ENCODE results near the gene TLL2.

The TLL2 gene

DNA sequence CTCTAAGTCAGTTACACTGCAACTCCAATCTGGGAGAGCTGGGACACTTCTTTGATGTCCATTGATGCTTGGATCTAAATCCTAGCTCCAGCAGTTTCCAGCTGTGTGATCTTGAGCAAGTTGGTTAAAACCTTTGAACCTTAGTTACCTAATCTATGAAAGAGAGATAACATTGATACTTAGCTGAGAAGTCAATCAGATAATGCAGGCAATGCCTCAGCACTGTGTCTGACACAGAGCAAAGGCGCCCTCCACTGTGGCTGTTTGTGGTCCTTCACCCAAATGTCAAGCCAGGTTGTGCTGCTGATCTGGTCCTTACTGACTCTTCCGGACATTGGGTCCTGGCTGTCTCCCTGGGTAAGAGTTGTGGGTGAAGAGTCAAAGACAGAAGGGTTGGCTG lies 189.3 kb downstream of the TLL2 start:
- DNase-seq (ENCODE audit: low read depth in 2 of 2) = no peak

DNA sequence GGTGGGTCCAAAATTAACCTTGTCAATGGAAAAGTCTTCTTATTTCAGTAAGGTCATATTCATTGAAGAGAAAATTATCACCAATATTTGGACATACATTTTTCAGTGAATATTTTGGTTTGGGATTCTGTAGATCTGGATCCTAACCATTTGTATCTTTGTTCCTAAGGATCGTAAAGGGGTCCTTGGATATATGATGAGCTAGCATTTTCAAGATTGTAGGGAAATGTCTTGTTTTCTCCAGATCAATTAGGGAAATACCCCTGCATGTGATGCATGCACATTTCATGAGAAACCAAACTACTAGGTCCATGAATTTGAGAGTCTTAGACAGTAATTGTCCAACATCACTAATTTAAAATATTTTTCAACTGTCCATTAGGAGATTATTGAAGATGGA lies 191.5 kb downstream of the TLL2 start:
- no peak for DNase-seq (ENCODE audit: low read depth in 2 of 2)

DNA sequence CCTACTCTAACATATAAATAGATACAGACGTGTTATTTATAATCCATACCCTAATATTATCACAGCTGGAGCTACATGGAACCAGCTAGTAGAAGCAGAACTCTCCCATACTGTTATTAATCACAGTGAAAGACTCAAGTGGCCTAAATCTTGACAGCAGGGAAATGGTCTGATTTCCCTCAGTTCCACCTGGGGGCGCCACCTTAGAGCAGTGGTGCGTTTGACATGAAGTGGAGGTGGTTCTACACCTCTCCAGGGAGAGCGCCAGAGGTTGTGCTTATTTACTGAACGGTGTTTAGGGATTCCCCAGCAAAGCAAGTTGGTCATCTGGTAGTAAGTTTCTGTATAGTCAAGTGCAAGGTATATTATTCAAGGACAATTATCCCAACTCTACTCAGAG lies 191.9 kb downstream of the TLL2 start:
- no peak for DNase-seq (ENCODE audit: low read depth in 2 of 2)

DNA sequence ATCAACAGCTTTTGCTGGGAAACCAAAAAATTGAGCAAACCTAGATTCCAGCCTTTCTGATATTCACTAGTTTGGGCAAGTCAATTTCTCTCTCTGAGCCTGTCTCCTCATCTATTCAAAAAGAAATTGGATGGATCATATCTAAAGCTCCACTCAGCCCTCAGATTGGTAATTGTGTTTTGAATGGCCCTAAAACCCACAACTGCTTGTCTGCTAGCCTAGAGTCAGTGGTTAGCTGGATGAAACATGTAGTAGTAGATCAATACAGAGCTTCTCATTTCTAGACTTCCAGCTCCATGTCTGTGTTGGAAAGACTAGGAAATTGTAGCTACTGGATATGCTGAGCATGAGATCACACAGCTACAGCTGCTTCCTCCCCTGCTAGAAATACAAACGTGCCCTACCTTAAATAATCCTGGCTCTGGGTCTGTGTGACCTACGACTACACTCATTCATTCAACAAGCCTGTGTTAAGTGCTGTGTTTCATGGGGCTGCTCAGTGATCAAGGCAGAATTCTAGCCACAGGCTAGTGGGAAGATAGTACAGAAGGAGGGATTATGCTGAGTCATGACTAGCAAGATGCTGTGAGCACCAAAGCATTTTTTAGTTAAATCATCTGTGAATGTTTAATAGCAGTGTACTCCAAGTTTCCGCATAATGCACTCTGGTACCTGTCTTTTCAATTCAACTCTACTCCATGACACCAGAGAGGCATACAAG lies 193.8 kb downstream of the TLL2 start:
- DNase-seq (ENCODE audit: low read depth in 2 of 2) = no peak

DNA sequence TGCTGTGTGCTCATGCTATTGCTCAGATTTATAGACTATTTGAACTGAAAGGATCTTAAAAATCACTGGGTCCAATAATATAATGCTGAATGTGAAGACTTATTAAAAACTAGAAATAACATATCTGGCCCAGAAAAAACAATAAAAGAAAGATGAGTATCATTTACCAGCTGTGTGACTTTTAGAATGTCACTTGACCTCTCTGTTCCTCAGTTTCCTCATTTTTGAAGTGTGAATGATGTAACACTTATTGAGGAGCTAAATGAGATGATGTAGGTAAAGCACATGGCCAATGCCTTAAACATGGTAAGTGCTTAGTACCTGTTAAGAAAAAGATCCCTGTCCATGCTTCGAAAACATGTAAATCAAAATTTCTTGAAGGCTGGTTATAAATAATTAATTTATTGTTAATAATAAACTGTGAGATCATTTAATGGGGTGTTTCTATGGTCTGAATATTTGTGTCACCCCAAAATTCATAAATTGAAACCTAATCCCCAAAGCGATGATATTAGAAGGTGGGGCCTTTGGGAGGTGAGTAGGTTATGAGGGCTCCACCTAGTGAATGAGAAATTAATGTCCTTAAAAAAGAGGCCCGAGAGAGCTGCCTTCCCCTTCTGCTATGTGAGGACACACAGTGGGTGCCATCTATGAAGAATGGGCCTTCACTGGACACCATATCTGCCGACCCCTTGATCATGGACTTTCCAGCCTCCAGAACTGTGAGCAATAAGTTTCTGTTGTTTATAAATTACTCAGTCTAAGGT lies 196.5 kb downstream of the TLL2 start:
- no peak for DNase-seq (ENCODE audit: low read depth in 2 of 2)
